Left renal pelvis (tissue), 4 donors: ENCODE data around the gene GH2. TPM values are rescaled to one million over a fixed set of nuclear protein-coding genes. Genes with fewer than 3 reads are reported as not detected.
"Not testable (repeated sequence)": the region's sequence is repeated elsewhere in the genome, so short reads cannot be mapped to it uniquely, and the experiment has no call there.

Experiments
- DNase-seq, 4 donors: peaks; one replicate each; pipeline ENCODE4 v3.0.0-alpha.2; 2013; ENCODE audit warnings: low read depth in 4 of 4, low spot score in 3 of 4
- polyA plus RNA-seq, 4 donors: library from polyadenylated mRNA; unstranded; fragments of 120-200 nt; gene quantifications; one replicate each; pipeline ENCODE4 v1.2.1, GENCODE V29; 2013; ENCODE audit not compliant: insufficient read length in 4 of 4

GH2 gene
- polyA plus RNA-seq, 4 donors, result not detected

GRCh38 chr17:63911657-63912100 is 29.9 kb upstream of the GH2 start:
- no peak for DNase-seq

- DNase-seq, result no peak
Observed at GRCh38 chr17:63911041-63911635, 29.4 kb upstream of the GH2 start, which contains the start of gene CSHL1. TSS of gene CSHL1 (minus strand) at chr17:63911258. CDS start at chr17:63911196, 62 bp downstream.

- no peak for DNase-seq
Observed at GRCh38 chr17:63910096-63910495, 28.4 kb upstream of the GH2 start.

GRCh38 chr17:63909586-63909985 is 27.8 kb upstream of the GH2 start:
- not testable (repeated sequence) for DNase-seq

- DNase-seq, result not testable (repeated sequence)
Observed at GRCh38 chr17:63907161-63907778, 25.5 kb upstream of the GH2 start.

GRCh38 chr17:63904796-63905195 is 23.1 kb upstream of the GH2 start:
- not testable (repeated sequence) for DNase-seq

- DNase-seq, result not testable (repeated sequence)
Observed at GRCh38 chr17:63903787-63904201, 22.1 kb upstream of the GH2 start.

GRCh38 chr17:63901971-63902370 is 20.2 kb upstream of the GH2 start:
- not testable (repeated sequence) for DNase-seq

- not testable (repeated sequence) for DNase-seq
Observed at GRCh38 chr17:63898899-63899798, 17.4 kb upstream of the GH2 start.

GRCh38 chr17:63896524-63897354 is 15.0 kb upstream of the GH2 start, which contains the start of gene CSH1:
TSS of gene CSH1 (minus strand) at chr17:63896574. CDS start at chr17:63896511, 63 bp downstream.
- DNase-seq, result not testable (repeated sequence)

GRCh38 chr17:63894821-63895220 is 13.1 kb upstream of the GH2 start:
- DNase-seq, result not testable (repeated sequence)

GRCh38 chr17:63894021-63894420 is 12.3 kb upstream of the GH2 start:
- not testable (repeated sequence) for DNase-seq

- not testable (repeated sequence) for DNase-seq
Observed at GRCh38 chr17:63892316-63893037, 10.7 kb upstream of the GH2 start.

GRCh38 chr17:63889026-63889848 is 7.5 kb upstream of the GH2 start:
- not testable (repeated sequence) for DNase-seq

GRCh38 chr17:63885119-63885518 is 3.4 kb upstream of the GH2 start:
- DNase-seq, result not testable (repeated sequence)

- not testable (repeated sequence) for DNase-seq
Observed at GRCh38 chr17:63882626-63883126, 932 bp upstream of the GH2 start.

- not testable (repeated sequence) for DNase-seq
Observed at GRCh38 chr17:63881337-63881736, 407 bp downstream of the GH2 start.

GRCh38 chr17:63880706-63881105 is 1.0 kb downstream of the GH2 start:
- no peak for DNase-seq
